Measurements from ENCODE around the gene GSK3A.
"Not testable (repeated sequence)": the region's sequence is repeated elsewhere in the genome, so short reads cannot be mapped to it uniquely, and the experiment has no call there.

Gene GSK3A

DNA sequence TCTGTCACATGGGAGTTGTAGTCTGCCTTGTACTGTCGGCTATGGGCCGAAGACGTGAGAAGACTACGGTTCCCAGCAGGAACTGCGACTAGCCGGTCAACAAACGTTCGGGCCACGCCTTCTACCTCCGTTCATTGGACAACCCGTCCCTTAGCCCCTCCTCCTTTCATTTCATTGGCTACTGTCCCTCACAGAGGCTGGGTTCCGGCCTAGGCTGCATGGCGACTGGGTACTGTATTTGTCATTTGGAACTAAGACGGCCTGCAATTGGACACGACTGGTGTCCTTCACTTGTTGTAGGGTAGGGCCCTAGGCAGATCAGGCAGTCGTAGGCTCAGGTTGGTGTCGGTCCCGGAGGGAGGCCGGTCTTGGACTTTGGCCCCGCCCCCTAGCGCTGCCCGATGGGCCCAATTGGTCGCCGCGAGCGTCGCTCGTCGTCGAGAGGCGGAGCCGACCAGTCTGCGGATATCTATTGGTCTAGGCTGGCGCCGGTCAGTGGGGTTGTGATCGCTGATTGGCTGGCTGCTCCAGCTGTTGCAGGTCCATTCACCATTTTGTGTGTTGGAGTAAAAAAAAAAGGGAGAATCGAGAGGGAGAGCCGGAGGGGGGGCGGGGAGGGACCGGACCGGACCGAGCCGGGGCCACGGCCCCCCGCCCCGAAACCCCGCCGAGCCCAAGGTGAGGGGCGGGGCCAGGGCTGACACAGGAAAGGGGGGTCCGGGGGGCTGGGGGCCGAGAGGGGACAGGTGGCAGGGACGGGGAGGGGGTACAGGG is 26.5 kb upstream of the GSK3A start, which contains the start of gene CIC:
Gene CIC, plus strand, starts transcription at position 549 of the 774 bp plus-strand sequence. CDS start 2,532 bp downstream, outside the sequence.
- peak; percentile 98 to 99 for DNase-seq (ENCODE audit: low read depth in 2 of 2)

DNA sequence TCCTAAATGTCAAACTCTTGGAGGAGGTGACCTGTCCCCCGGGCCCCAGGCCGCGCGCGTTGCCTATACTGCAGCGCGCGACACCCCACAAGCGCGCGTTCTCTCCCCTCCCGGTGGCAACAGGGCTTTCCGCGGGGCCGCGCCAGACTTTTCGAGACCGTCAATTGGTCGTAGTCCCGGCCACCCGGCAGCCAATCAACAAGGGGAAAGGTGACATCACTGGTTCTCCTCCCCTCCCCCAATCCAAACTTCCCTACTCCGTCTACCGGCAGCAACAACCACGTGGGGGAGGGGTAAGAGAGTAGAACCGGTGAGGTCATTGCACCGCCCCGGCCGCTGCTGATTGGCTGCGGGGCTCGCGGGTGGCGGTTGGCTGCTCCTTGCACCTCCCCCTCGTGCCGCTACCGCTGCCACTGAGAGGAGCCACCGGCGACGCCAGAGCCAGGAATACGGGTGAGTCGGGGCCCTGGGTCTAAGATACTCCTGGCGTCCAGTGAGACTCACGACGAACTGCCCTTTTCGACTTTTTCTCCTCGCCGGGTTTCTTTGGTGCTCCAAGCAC is 25.8 kb upstream of the GSK3A start:
- DNase-seq (ENCODE audit: low read depth in 2 of 2), result peak; percentile 92 to 97

DNA sequence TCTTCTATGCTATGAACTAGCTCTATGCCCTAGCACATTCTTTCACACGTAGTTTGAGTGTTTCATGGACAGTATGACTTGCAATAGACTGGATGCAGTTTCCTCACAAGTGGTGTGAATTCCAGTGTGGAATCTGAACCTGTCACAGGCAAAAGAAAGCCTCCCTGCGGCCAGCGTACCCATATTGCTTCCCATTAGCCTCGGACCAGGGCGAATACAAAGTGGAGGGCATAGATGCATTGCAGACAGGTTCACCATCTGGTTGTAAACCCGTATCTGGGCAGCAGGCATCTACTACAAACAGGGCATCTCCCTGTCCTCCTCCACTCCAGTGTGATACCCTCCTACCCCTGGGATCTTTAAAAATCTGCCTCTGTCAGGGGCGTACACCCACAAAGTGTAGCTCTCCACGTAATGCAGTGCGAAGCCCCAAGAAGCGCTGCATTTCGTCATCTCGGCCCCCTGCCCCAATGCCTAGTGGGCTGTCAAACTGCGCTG is 25.3 kb upstream of the GSK3A start:
- DNase-seq (ENCODE audit: low read depth in 2 of 2), result no peak

- not testable (repeated sequence) for DNase-seq (ENCODE audit: low read depth in 2 of 2)
Measured at GRCh38 chr19:42266928-42267603, 24.7 kb upstream of the GSK3A start.

DNA sequence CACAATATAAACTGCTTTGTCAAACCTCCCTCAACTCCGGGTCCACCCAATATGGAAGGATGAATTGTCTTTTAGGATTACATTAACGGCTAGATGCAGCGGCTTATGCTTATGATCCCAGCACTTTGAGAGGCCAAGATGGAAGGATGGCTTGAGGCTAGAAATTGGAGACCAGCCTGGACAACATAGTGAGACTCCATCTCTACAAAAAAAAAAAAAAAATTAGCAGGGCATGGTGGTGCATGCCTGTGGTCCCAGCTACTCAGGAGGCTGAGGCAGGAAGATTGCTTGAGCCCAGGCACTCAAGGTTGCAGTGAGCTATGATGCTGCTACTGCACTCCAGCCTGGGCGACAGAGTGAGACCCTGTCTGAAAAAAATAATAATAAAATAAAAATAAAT is 23.7 kb upstream of the GSK3A start:
- not testable (repeated sequence) for DNase-seq (ENCODE audit: low read depth in 2 of 2)

DNA sequence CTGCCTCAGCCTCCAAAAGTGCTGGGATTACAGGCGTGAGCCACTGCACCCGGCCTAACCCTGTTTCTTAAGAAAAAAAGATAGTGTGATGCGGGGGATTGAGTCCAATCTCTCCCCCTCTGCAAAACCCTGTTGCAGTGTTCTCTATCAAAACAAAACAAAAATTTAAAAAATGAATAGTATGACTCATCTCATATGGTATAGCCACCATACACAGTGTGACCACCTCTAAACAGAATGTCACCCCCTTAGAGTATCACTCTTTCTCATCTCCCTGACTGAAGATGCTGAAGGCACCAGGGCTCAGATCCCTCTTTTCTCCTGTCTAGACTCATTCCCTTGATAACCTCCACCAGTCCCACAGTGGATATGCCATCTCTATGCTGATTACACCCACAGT is 19.4 kb upstream of the GSK3A start:
- DNase-seq (ENCODE audit: low read depth in 2 of 2), result no peak

- not testable (repeated sequence) for DNase-seq (ENCODE audit: low read depth in 2 of 2)
Measured at GRCh38 chr19:42257842-42258241, 15.4 kb upstream of the GSK3A start.

DNA sequence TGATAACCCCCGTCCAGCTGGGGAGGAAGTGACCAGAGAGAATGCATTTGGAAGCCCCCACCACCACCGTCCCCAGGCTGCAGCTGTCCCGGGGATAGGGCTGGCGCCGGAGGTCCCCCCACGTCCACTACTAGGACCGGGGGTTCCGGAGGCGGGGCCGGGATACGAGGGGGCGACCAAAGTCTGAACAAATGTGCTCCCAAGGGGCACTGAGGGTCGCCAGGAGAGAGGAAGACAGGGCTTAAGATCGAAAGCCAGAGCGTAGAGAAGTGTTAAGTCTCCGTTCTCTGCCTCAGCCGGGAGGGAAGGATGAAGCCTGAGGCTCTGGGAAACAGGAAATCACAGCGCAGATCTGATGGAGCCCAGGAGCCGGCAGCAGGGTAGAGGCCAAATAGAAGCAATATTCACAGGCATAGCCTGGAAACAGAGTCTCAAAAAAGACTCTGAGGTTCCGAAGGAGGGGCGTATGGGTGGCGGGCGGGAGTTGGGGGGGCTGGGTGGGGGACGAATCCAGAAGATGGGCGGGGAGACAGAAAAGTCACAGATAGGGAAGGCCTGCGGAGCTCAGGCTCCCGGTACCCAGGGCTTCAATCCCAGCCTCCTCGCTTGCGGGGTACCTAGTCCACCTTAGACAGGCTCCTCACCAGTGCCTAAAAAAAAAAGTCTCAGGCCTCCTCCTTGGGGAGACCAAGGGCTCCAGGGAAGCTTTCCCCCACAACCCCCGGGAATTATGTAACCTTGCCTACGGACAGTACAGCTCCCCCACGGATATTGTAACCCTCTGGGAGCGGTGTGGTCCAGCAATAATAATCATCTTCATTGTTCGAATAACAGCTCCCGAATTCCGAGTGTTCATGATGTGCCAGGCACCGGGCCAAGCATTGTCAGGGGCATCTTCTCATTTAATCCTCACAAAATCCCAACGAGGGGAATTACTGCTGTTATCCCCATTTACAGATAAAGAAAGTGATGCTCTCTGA is 13.7 kb upstream of the GSK3A start:
- DNase-seq (ENCODE audit: low read depth in 2 of 2), result no peak

GRCh38 chr19:42254850-42255765 is 12.7 kb upstream of the GSK3A start, which contains the start of gene ERF:
ERF (minus strand) TSS chr19:42255128; CDS start chr19:42254999, 129 bp downstream.
- DNase-seq (ENCODE audit: low read depth in 2 of 2), result peak; percentile 91

DNA sequence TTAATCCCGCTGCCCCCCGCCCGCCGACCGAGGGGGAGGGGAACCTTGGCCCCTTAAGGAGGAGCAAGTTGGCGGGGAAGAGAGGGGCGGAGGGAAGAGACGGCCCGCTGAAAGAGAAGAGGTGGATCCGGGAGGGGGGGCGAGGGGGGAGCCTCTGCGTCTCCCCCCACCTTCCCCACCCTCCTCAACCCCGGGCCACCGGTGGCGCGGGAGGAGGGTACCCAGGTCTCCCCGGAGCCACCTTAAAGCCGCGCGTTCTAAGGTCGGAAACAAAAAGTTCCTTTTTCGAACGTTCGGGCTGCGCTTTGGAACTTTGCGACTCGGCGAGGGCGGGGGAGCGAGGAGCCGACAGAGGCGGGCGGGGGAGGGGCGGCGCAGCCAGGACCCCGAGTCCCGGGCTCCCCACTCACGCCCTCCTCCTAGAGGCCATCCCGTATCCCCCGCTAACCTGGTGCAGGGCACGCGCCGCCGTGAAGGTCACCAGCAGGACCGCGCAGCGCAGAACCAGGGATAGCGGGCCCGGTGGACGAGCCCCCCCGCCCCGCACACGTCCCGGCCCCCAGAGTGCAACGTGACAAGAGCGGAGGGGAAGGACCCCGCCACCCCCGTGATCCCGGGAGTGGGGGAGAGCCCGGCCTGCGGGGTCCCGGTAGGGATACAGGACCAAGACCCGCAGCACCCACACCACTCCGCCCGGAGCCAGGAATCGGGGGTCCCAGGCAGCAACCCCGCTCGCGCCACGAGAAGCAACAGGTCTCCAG is 11.9 kb upstream of the GSK3A start:
- peak; percentile 56 to 67 for DNase-seq (ENCODE audit: low read depth in 2 of 2)

DNA sequence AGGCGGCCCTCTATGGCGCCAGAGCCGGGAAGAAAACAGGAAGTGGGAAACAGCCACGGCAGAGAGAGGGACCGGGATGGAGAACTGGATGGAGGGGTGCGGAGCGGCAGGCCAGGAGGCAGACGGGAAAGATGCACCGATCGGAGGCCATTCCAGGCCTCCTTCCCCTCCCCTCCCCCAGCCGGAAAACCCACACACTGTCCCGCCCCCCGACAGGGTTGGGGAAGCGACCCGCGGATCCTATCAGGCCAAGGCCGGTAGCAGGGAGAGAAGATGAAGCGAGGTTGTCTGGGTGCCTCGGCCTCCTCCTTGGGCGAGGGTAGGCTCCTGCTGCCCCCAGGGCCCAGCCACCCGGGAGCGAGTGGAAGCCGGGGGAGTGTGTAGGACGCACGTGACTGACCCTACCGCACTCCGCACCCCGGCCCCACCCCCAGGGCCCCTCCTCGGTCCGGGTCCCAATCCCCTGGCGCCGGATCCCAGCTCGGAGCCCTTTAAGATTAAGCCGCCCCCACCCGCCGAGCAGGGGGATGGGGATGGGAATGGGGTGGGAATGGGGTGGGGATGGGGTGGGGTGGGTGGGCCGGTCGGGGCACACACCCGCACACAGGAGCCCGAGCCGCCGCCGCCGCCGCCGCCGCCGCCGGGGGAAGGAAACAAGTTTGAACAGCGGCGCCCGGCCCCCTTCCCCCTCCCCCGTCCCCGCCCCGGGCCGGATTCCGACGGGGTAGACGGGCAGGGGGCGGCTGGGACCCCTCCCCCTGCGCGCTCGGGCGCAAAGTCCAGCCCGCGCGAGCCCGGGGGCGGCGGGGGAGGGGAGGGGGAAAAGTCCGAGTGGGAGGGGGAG is 11.1 kb upstream of the GSK3A start:
- peak in 1 of 2 donors; percentile 23 for DNase-seq (ENCODE audit: low read depth in 2 of 2)

- no peak for DNase-seq (ENCODE audit: low read depth in 2 of 2)
Measured at GRCh38 chr19:42252365-42253244, 10.2 kb upstream of the GSK3A start.

DNA sequence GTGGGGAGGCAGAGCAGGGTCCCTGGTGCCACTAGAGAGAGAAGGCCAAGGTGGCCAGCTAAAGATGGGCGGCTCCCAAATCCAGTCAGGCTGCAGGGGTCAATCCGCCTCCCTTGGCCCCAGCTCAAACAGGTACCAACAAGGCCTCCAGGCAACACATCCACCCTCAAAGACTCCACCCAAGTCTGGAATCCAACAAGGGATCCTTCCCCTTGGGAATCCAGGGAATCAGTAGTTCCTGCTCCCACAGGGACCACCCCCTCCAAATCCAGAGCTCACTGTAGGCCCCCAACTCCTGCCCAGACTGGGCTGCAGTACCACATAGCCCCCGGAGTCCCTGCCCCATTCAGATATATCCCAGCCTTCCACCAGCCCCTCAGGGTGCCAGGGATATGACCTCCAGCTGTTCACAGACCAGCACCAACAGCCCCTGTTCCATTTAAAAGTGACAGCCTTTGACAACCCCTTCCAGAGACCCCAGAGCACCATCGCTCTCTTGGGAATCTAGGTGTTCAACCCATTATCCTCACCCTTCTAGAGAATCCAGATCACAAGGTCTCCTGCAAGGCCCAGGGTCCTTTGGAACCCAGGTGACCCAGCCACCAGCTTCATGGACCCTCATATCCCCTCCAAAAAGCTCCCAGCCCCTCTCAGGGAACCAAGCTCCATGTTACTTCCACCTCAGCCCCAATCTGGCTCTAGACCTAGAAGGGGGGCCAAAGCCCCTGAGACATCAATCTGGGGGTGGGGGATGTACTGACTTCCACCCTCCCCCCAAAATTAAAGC is 9.4 kb upstream of the GSK3A start:
- DNase-seq (ENCODE audit: low read depth in 2 of 2), result no peak

- DNase-seq (ENCODE audit: low read depth in 2 of 2), result no peak
Measured at GRCh38 chr19:42250666-42251531, 8.5 kb upstream of the GSK3A start.

GRCh38 chr19:42250183-42250665 is 7.8 kb upstream of the GSK3A start:
- no peak for DNase-seq (ENCODE audit: low read depth in 2 of 2)

- no peak for DNase-seq (ENCODE audit: low read depth in 2 of 2)
Measured at GRCh38 chr19:42249769-42250168, 7.4 kb upstream of the GSK3A start.
